GM21786 (cell line): ENCODE data around the gene TMEM45B.
"Not testable (repeated sequence)": the region's sequence is repeated elsewhere in the genome, so short reads cannot be mapped to it uniquely, and the experiment has no call there.

Source experiments
- ATAC-seq: cut with Tn5 transposase; IDR thresholded peaks from one replicate; pipeline ENCODE4 v1.9.1; 2021; ENCODE audit not compliant: unreplicated experiment

The TMEM45B gene

DNA sequence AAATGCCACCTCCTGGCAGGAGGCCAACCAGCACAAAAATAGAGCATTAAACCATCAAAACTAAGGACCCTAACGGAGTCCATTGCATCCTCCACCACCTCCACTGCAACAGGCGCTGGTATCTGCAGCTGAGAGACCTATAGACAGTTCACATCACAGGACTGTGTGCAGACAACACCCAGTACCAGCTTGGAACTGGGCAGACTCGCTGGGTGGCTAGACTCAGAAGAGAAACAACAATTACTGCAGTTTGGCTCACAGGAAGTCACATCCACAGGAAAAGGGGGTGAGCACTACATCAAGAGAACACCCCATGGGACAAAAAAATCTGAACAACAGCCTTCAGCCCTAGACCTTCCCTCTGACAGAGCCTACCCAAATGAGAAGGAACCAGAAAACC is 11.6 kb upstream of the TMEM45B start:
- ATAC-seq, result no peak

DNA sequence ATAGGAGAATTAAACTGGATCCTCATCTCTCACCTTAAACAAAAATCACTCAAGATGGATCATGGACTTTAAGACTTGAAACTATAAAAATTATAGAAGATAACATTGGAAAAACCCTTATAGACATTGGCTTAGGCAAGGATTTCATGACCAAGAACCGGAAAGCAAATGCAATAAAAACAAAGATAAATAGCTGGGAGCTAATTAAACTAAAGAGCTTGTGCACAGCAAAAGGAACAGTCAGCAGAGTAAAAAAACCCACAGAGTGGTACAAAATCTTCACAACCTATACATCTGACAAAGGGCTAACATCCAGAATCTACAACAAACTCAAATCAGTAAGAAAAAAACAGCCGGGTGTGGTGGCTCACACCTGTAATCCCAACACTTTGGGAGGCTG is 7.4 kb upstream of the TMEM45B start:
- ATAC-seq, result not testable (repeated sequence)

GRCh38 chr11:129813231-129813791 is 2.3 kb upstream of the TMEM45B start:
- ATAC-seq, result no peak

- no peak for ATAC-seq
Measured at GRCh38 chr11:129814244-129815014, 1.2 kb upstream of the TMEM45B start.

DNA sequence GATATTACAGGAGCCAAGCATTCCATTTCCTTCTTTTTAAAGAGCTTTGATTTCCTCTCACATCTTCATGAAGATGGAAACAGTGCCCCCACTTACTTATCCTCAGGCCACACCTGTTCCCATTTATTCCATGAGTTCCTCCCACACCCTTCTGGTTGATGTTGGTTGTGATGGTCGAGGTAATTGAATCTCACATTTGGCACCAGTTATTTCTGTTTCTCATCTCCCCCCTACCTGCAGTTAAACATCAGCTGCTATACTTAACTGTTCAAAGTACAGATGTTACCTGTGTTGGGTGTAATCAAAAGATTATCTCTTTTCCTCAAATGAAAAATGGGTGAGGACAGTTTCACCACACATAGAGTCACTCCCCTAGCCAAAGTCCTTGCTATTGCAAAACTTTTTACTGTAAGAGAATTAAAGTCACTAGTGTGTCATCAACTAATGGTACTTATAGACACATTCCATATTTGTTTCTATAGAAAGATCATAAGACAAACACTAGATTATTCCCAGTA is 1.9 kb downstream of the TMEM45B start:
- no peak for ATAC-seq

DNA sequence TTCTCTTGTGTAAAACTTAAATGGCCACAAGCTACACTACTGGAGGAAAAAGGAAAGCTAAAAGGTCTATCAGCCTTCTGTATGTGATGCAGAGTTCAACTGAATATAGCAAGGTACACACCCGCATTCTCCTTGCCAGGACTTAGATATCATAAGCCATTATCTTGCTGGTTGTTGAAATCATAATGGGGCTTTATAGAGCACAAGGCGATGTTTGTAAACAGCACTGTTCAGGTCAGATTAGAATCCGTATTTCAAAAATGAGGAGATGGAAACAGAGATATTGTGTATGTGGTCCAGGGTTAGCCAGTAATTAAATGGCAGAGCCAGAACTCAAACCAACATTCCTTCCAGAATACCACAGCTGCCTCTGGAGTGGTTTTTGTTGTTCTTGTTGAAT is 2.6 kb downstream of the TMEM45B start:
- not testable (repeated sequence) for ATAC-seq

DNA sequence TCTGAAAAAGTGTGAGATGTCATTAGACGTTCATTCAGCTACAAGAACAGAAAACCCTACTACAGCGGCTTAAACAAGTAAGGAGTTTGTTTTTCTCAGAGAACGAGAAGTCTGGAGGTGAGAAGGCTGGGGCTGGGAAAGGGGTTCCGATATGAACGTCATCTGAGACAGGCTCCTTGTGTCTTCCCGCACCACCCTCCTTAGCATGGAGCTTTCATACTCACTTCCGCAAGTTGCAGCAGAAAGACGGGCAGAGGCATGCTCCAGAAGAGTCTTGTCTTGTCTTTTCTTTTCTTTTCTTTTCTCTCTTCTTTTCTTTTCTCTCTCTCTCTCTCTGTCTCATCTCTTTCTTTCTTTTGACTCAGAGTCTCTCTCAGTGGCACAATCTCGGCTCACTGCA is 3.6 kb downstream of the TMEM45B start:
- no peak for ATAC-seq

- ATAC-seq, result not testable (repeated sequence)
Measured at GRCh38 chr11:129820228-129820627, 4.6 kb downstream of the TMEM45B start.

DNA sequence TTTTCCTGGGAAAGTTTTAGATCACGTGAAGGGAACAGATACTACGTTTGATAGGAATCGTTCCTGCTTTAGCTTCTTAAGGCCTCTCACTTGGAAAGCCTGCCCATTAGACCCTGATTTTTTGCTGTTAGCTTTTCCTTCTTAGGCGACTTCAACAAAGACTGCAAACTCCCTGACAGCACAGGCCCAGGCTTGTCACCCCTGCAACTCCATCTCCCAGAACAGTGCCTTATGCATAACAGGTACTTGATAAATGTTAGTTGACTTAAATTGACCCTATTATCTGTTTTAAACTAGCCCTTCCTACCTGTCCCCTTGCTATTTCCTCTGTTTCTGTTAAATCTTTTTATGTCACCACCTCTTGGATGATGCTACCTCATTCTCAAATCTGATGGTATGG is 7.6 kb downstream of the TMEM45B start:
- not testable (repeated sequence) for ATAC-seq

GRCh38 chr11:129823799-129824198 is 8.2 kb downstream of the TMEM45B start:
- ATAC-seq, result not testable (repeated sequence)

DNA sequence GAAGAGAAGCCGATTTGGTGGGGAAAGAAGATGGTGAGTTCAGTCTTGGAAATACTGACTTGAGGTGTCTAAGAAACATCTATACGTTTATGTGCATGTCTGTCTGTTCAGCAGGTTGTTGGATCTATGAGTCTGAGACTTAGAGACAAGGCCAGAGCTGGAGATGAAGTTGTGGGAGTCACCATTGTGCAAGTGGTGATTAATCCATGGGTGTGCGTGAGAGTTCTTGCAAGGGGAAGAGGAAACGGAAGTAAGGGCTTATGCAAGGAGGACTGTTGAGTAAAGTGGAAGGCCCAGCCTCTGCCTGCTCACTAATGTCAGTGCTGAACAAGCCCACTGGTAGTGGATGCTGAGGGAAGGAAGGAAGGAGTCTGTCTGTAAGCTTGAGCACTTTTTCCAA is 9.7 kb downstream of the TMEM45B start:
- ATAC-seq, result no peak

- ATAC-seq, result no peak
Measured at GRCh38 chr11:129828301-129828836, 12.7 kb downstream of the TMEM45B start.

DNA sequence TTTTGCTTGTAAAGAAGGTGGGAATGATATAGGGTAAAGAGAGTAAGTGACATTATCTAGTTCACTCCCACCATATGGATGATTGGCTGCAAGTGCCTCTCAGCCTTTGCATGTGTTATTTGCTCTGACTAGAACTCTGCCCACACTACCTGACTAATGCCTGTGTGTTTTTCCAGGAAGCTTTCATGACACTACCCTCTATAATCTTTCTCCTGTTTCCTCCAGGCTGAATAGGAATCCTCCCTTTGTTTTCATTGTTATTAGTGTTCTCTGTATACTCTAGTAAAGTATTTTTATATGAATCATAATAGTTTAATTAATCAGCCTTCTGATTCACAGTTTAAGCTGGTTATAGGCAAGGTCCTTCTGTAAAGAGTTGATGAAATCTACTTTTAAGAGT is 13.8 kb downstream of the TMEM45B start:
- ATAC-seq, result not testable (repeated sequence)

- ATAC-seq, result not testable (repeated sequence)
Measured at GRCh38 chr11:129831227-129831626, 15.6 kb downstream of the TMEM45B start.

GRCh38 chr11:129833260-129833659 is 17.6 kb downstream of the TMEM45B start:
- ATAC-seq, result not testable (repeated sequence)

DNA sequence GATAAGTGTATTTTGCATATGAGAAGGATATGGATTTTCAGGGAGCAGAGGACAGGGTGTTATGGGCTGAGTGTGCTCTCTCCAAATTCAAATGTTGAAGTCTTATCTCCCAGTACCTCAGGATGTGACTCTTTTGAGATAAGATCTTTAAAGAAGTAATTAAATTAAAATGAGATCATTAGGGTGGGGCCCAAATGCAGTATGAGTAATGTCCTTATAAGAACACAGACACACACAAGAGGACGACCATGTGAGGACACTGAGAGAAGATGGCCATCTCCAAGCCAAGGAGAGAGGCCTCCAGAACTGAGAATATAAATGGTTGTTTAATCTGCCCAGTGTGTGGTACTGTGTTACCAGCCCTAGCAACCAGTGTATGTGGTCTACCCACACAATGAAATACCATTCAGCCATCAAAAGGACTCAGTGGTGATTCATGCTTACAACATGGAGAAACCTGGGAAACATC is 20.8 kb downstream of the TMEM45B start:
- ATAC-seq, result not testable (repeated sequence)

GRCh38 chr11:129836979-129837378 is 21.3 kb downstream of the TMEM45B start:
- ATAC-seq, result no peak

GRCh38 chr11:129840236-129840635 is 24.6 kb downstream of the TMEM45B start:
- no peak for ATAC-seq

- ATAC-seq, result no peak
Measured at GRCh38 chr11:129842138-129842537, 26.5 kb downstream of the TMEM45B start.

DNA sequence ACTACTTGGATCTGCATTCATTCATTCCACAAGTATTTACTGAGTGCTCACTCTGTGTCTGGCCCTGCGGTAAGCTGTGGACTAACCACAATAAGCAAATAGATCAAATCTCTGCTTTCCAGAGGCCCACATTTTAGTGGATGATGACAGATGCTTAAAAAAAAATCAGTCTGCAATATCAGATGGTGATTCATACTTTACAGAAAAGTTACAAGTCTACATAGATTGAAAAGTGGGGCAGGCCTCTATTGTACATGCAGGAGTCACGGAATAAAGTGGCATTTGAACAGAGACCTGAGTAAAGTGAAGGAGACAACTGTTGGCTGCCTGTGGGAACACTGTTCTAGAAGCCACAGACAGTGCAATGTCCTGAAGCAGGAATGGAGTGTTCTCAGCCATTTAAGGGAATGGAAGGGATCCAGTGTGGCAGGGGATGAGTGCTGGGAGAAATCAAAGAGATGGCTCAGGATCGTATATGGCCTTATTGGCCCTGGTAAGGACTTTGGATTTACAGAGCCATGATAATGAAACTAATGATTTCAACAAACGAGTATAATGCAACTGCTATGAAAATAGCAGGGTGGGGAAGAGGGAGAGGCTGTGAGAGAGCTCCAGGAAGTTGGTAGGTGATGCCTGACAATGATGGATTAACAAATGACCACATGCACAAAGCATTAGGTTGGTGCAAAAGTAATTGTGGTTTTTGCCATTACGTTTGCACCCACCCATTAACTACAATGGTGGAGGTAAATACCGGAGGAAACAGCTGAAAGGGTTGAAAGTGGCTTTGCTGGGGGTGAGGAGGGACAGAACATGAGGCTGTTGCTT is 31.1 kb downstream of the TMEM45B start:
- no peak for ATAC-seq

GRCh38 chr11:129847361-129847760 is 31.7 kb downstream of the TMEM45B start:
- ATAC-seq, result not testable (repeated sequence)
